ENCODE results near the gene ENOX1.

ENOX1 gene

GRCh38 chr13:43543331-43543730 is 243.4 kb downstream of the ENOX1 start:
- H3K79me2 ChIP-seq (ENCODE audit: low read length) = no peaks in the 10 kb centered on the region
- H2AFZ ChIP-seq (ENCODE audit: low read depth, low read length) = no peak overlapping the region
- no peak overlapping the region for H3K4me3 ChIP-seq (ENCODE audit: low read length)
- H3K9ac ChIP-seq (ENCODE audit: low read length) = no peak overlapping the region
- no peaks in the 10 kb centered on the region for H4K20me1 ChIP-seq (ENCODE audit: insufficient read depth, low read length)
- H3K27me3 ChIP-seq (ENCODE audit: low read depth, low read length) = no peaks in the 10 kb centered on the region
- H3K4me1 ChIP-seq (ENCODE audit: low read length) = peaks cover 8% of the 10 kb centered on the region
- no peak overlapping the region for H3K4me2 ChIP-seq (ENCODE audit: low read length)
- H3K9me3 ChIP-seq (ENCODE audit: insufficient read depth, low read length) = no peaks in the 10 kb centered on the region
- no peaks in the 10 kb centered on the region for H3K36me3 ChIP-seq (replicated peaks; ENCODE audit: low read depth, low read length)
- TF ChIP-seq CTCF (IDR thresholded peaks at IDR 0.05; ENCODE audit: low read depth, low read length) (no peak), EZH2phosphoT487 (IDR thresholded peaks at IDR 0.05; ENCODE audit: low read depth) (no peak)
- H3K27ac ChIP-seq (ENCODE audit: low read length) = no peak overlapping the region

GRCh38 chr13:43537124-43537523 is 249.6 kb downstream of the ENOX1 start:
- H2AFZ ChIP-seq (ENCODE audit: low read depth, low read length) = no peak overlapping the region

GRCh38 chr13:43529796-43530195 is 257.0 kb downstream of the ENOX1 start:
- Histone ChIP-seq H3K27me3 (ENCODE audit: low read depth, low read length) (no peaks in the 10 kb centered on the region), H3K27ac (ENCODE audit: low read length) (no peak overlapping the region), H3K4me1 (ENCODE audit: low read length) (no peaks in the 10 kb centered on the region), H3K4me2 (ENCODE audit: low read length) (no peak overlapping the region), H3K9ac (ENCODE audit: low read length) (no peak overlapping the region), H4K20me1 (ENCODE audit: insufficient read depth, low read length) (no peaks in the 10 kb centered on the region), H3K4me3 (ENCODE audit: low read length) (no peak overlapping the region), H3K9me3 (ENCODE audit: insufficient read depth, low read length) (no peaks in the 10 kb centered on the region), H3K79me2 (ENCODE audit: low read length) (no peaks in the 10 kb centered on the region), H3K36me3 (replicated peaks; ENCODE audit: low read depth, low read length) (no peaks in the 10 kb centered on the region), H2AFZ (ENCODE audit: low read depth, low read length) (no peak overlapping the region)
- TF ChIP-seq EZH2phosphoT487 (IDR thresholded peaks at IDR 0.05; ENCODE audit: low read depth) (no peak), CTCF (IDR thresholded peaks at IDR 0.05; ENCODE audit: low read depth, low read length) (no peak)

More at GRCh38 chr13:43537124-43537523, 249.6 kb downstream of the ENOX1 start:
- Histone ChIP-seq H3K4me3 (ENCODE audit: low read length) (no peak overlapping the region), H3K4me2 (ENCODE audit: low read length) (no peak overlapping the region), H3K9ac (ENCODE audit: low read length) (no peak overlapping the region), H3K4me1 (ENCODE audit: low read length) (no peaks in the 10 kb centered on the region), H3K79me2 (ENCODE audit: low read length) (no peaks in the 10 kb centered on the region), H3K36me3 (replicated peaks; ENCODE audit: low read depth, low read length) (no peaks in the 10 kb centered on the region), H4K20me1 (ENCODE audit: insufficient read depth, low read length) (no peaks in the 10 kb centered on the region), H3K27me3 (ENCODE audit: low read depth, low read length) (no peaks in the 10 kb centered on the region), H3K9me3 (ENCODE audit: insufficient read depth, low read length) (no peaks in the 10 kb centered on the region), H3K27ac (ENCODE audit: low read length) (no peak overlapping the region)
- TF ChIP-seq EZH2phosphoT487 (IDR thresholded peaks at IDR 0.05; ENCODE audit: low read depth) (no peak), CTCF (IDR thresholded peaks at IDR 0.05; ENCODE audit: low read depth, low read length) (no peak)

GRCh38 chr13:43528992-43529391 is 257.8 kb downstream of the ENOX1 start:
- TF ChIP-seq CTCF (IDR thresholded peaks at IDR 0.05; ENCODE audit: low read depth, low read length) (no peak), EZH2phosphoT487 (IDR thresholded peaks at IDR 0.05; ENCODE audit: low read depth) (no peak)
- no peak overlapping the region for H3K4me2 ChIP-seq (ENCODE audit: low read length)
- H3K27ac ChIP-seq (ENCODE audit: low read length) = no peak overlapping the region
- no peaks in the 10 kb centered on the region for H3K9me3 ChIP-seq (ENCODE audit: insufficient read depth, low read length)
- 0 out of 2 replicates have a peak overlapping the region, but pooled peaks have one; percentile 18 for H2AFZ ChIP-seq (ENCODE audit: low read depth, low read length)
- H3K79me2 ChIP-seq (ENCODE audit: low read length) = no peaks in the 10 kb centered on the region
- no peaks in the 10 kb centered on the region for H3K36me3 ChIP-seq (replicated peaks; ENCODE audit: low read depth, low read length)
- H3K4me1 ChIP-seq (ENCODE audit: low read length) = no peaks in the 10 kb centered on the region
- no peak overlapping the region for H3K4me3 ChIP-seq (ENCODE audit: low read length)
- H4K20me1 ChIP-seq (ENCODE audit: insufficient read depth, low read length) = no peaks in the 10 kb centered on the region
- no peaks in the 10 kb centered on the region for H3K27me3 ChIP-seq (ENCODE audit: low read depth, low read length)
- no peak overlapping the region for H3K9ac ChIP-seq (ENCODE audit: low read length)
